ENCODE measurements around the gene VPS54.
"Not testable (repeated sequence)": the region's sequence is repeated elsewhere in the genome, so short reads cannot be mapped to it uniquely, and the experiment has no call there.

VPS54 gene

DNA sequence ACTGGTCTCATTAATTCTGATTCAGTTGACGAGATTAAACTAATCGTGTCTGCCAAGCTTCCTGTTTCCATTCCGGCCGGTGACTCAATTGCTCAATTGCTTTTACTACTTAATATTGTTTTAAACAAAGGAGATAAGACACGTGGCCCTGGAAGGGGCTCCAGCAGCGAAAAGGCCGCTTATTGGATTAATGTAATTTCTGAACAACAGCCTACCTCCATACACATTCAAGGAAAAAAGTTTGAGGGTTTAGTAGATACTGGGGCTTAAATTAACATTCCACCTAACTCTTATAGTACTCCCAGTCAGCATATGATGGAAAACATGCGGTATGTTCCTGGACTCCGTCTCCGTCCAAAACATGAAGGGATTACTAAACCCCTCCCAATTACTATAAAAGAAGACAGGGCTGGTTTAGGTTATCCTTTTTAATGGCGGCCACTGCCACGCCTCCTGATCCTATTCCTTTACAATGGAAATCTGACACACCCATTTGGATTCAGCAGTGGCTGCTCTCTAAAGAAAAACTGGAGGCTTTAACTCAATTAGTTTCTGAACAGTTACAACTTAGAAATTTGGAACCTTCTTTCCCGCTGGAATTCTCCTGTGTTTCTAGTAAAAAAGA is 27.1 kb downstream of the VPS54 start:
- no peak for DNase-seq

DNA sequence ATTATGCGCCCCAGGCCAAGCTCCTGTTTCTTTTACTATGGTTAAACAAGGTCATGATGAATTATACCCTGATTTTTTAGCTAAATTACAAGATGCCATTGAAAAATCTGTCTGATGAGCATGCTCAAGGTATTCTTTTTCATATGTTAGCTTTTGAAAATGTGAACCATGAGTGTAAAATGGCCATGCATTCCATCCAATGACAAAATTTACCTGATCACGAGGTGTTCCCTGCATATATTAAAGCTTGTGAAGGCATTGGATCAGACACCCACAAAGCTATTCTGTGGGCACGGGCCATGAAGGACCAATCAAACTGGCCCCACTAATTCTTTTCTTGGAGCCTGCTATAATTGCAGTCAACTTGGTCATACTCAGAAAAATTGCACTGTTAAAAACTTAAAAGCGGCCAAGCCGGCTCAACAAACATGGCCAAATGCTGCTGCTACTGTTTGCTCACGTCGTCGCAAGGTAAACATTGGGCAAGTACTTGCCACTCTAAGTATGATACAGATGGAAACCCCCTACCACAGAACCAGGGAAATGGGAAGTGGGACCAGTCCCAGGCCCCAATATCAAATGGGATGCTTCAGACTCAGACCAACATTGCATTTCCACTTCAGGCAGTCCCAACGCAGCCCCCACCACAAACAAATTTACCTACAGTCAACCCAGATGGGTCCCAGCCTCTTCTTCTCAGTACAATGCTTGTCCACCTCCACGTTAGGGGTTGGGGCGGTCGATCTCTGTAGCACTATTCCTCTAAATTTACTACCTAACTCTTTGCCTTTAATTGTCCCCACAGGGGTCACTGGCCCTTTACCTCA is 27.8 kb downstream of the VPS54 start:
- not testable (repeated sequence) for DNase-seq

DNA sequence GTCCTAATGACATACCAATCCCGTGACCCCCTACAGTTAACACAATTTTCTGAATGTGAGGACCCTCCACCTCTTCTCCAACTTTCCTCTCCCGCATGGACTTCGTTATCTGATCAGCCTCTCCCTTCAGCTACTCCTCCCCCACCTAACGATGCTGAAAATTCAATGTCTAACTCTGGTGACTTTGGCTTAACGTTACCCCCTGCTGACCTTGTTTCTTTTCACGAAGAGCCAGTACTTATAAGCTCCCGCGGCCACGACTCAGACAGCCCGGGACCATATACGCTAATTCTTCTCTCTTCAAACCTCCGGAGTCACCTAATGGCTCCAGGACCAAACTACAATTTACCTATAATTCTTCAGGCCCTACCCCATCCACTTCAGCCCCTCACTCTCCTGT is 29.2 kb downstream of the VPS54 start:
- no peak for DNase-seq

DNA sequence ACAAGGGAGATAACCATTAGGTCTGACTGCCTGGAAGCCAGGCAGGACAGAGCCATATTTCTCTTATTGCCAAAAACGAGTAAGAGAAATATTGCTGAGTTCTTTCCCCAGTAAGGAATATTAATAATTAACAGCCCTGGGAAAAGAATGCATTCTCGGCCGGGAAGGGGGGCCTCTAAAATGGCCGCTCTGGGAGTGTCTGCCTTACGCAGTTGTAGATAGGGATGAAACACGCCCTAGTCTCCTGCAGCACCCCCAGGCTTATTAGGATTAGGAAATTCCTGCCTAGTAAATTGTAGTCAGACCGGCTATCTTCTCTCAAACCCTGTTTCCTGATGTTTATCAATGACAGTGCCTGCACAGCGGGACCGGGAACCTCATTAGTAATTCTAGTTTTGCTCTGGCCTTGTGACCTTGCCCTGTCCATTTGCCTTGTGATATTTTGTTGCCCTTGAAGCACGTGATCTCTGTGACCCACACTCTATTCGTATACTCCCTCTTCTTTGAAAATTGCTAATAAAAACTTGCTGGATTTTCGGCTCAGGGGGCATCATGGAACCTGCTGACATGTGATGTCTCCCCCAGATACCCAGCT is 30.3 kb downstream of the VPS54 start:
- DNase-seq, result not testable (repeated sequence)

DNA sequence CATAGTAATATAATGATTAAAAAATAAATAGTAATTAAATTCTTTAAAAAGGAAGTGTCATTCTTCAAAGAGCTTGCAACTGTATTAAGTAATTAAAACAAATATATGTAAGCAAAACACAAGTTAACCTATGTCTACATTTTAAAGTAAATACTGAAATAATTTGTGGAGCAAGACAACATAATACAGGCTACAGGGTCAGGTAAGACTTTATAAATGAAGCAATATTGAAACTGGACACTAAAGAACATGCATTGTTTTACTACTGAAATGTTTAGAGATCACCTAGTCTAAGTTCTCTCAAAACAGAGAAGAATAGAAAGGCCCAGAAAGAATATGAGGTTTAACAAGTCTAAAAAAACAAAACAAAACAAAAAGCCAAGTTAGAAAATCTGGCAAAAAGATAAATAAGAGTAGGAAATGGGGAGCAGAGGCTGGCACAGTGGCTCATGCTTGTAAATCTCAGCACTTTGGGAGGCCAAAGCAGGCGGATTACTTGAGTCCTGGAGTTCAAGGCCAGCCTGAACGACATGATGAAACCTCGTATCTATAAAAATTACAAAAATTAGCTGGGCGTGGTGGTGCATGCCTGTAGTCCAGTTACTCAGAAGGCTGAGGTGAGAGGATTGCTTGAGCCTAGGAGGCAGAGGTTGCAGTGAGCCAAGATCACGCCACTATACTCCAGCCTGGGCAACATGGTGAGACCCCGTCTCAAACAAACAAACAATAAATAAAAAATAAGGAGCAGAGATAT is 34.4 kb downstream of the VPS54 start:
- DNase-seq, result no peak

DNA sequence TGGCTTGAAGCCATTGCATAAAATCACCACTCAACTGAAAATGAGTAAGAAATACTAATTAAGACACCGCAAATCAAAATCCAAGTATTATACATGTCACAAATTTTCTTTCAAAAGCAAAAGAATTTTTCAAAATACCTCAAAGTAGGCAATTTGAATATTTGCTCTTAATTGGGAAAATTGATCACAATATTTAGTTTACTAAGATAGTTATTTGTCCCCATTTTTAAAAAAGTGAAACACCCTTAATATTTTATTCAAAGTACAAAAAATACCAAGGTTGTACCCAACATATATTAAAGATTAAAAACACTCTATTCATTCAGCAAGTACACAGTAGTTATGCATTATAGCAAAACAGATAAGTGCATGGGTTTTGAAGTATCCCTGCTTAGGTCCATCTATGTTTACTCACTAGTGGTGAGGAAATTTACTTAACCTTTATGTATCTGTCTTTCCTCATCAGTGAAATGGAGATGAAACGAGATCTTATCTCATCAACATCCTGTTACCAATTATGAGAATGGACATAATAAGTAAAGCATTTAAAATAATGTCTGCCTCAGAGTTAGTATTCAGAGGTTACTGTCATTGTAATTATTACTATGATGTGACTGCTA is 35.1 kb downstream of the VPS54 start:
- no peak for DNase-seq

DNA sequence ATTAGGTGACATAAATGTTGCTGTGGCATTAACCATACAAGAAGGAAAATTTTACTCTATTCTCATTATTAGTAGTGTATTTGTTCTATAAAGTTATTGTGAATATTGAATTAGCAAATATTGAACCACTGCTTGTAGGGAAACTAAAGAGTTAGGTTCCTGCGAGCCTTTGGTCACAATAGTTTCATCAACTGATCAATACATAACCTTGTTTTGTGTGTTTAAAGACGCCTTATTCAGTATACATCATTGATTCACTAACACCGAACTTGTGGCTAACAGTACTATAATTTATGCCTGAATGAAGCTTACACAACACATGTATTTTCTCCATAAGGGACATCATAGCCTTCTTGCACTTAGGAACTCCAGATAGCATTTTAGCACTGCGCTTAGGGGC is 36.9 kb downstream of the VPS54 start:
- DNase-seq, result no peak

DNA sequence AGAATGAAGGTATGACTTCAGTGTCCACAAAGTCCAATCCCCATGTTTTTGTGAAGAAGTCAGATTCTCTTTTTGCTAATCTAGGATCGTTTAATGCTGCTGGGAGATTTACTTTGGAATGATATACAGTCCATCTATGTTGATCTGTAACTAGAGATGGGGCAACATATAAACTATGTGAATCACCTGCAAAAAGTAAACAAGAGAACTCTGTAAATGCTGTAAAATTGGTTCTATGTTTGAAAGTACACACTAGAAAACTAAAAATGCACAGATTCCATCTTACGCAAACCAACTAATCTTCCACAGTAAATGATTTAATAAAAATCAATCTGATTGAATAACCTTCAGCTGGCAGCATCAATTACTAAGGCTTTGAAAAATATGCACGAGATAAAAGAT is 37.5 kb downstream of the VPS54 start:
- DNase-seq, result no peak

DNA sequence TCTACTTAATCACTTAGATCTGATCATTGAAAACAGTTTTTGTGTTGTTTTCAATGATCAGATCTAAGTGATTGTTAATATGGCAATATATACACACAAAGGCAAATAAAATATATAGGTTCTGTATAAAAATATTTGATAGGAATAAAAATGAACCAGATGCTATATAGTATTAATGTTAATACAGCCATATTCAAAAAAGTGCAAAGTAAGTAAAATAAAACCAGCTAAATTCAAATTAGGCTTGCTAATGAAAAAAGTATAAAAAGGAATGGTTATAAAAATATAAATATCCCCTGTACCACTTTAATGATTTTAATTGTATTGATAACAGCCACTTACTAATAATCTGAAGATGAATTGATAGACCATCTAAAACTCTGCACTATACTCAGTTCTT is 38.4 kb downstream of the VPS54 start:
- no peak for DNase-seq

DNA sequence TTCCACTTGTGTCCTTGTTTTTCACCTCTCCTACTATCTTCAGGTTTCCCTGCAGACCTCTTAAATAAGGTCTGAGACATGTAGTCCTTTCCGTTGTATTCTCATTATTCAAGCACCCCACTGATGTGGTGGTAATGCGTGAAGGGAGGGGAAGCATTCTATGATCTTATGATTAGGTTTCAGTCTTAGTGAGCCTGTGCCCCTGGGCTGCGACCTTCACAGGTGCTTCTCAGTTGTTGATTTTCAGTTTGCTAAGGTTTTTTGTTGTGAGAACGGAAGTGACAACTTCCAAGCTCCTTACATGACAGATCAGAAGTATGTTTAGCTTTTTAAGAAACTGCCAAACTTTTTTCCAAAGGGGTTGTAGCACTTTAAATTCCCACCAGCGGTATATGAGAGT is 41.3 kb downstream of the VPS54 start:
- DNase-seq, result no peak

DNA sequence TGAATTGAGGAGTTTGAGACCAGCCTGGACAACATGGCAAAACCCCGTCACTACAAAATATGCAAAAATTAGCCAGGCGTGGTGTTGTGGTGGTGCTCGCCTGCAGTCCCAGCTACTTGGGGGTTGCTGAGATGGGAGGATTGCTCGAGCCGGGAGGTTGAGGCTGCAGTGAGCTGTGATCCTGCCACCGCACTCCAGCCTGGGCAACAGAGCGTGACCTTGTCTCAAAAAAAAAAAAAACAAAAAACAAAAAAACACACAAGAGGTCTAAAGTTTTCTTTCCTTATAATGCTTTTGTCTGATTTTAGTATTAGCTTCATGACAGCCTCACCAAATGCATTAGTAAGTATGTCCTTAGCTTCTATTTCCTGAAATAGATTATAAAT is 43.1 kb downstream of the VPS54 start:
- DNase-seq, result no peak

DNA sequence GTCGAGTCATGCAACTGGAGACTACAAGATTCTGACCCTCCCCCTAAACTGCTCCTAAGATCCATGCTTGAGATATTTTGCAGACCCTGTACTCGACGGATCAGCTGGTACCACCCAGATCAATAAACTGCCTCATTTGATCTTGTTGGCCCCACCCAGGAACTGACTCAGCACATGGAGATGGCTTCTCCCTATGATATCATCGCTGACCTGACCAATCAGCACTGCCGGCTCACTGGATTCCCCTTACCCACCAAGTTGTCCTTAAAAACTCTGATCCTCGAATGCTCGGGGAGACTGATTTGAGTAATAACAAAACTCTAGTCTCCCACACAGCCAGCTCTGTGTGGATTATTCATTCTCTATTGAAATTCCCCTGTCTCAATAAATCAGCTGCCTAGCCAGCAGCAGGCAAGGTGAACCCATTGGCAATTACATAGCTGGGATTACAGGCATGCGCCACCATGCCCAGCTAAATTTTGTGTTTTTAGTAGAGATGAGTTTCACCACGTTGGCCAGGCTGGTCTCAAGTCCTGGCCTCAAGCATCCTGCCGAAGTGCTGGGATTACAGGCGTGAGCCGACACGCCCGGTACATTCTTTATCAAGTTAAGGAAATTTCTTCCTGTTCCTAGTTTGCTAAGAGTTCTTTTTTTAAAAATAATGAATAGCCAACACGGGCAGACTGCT is 43.6 kb downstream of the VPS54 start:
- no peak for DNase-seq

DNA sequence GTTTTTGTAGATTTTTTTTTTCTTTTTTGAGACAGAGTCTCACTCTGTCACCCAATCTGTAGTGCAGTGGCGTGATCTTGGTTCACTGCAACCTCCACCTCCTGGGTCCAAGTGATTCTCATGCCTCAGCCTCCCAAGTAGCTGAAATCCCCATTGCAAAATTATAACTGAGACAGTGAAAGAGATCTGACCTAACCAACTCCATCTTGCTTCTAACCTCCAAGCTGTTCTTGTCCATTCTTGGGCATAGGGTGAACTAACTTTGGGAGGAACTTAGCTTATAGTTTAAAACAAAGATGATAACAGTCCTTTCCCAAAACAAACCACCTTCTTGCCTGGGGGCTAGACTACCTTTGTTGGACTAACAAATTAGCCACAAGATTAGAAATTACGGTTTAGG is 44.2 kb downstream of the VPS54 start:
- not testable (repeated sequence) for DNase-seq

DNA sequence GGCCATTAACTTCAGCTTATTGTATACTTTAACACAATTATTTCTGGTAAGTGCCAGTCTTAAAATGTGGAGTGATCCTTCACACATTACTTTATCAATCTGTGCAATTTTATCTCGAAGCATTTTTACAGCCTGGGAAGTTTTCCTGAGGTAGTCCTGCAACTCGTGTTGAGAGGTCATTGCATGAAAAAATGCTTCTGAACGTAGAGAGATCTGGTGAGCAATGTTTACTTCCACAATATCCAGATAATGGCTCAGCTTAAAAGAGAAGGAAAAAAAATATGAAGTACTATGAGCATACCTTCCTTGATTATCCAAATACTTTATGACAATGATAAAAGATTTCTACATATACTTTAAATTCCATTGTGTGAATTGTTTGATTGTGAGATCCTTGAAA is 57.0 kb downstream of the VPS54 start:
- no peak for DNase-seq

DNA sequence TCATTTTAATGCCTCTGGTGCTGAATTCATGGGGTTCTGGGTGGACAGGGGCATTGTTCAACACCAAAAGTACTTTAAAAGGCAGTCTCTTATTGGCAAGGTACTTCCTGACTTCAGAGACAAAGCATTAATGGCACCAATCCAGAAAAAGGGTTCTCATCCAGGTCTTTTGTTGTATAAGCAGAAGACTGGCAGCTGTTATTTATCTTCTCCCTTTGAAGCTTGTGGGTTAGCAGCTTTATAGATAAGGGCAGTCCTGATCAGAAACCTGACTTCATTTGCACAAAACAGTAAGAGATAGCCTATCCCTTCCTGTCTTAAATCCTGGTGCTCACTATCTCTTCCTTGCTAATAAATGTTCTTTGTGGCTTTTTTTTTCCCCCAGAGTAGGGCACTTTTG is 68.8 kb downstream of the VPS54 start:
- DNase-seq, result no peak

DNA sequence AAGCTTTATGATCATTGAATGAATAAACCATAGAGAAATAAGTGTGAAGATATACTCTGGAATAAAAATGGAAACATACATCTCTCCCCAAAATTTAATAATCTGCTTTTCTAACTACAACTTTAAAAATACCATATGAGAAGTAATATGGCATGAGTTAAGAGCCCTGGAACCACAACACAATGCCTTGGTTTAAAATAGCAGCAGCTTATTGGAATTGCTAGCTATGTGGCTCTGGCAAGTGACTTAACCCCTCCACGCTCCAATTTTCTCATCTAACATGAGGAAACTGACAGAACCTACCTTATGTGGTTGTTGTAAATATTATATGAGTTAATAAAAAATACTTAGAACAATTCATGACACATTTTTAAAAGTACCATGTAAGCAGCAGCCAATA is 76.4 kb downstream of the VPS54 start:
- DNase-seq, result no peak

DNA sequence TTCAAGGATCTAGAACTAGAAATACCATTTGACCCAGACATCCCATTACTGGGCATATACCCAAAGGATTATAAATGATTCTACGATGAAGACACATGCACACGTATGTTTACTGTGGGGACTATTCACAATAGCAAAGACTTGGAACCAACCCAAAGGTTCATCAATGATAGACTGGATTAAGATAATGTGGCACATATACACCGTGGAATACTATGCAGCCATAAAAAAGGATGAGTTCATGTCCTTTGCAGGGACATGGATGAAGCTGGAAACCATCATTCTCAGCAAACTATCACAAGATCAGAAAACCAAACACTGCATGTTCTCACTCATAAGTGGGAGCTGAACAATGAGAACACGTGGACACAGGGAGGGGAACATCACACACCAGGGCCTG is 87.1 kb downstream of the VPS54 start:
- DNase-seq, result not testable (repeated sequence)

DNA sequence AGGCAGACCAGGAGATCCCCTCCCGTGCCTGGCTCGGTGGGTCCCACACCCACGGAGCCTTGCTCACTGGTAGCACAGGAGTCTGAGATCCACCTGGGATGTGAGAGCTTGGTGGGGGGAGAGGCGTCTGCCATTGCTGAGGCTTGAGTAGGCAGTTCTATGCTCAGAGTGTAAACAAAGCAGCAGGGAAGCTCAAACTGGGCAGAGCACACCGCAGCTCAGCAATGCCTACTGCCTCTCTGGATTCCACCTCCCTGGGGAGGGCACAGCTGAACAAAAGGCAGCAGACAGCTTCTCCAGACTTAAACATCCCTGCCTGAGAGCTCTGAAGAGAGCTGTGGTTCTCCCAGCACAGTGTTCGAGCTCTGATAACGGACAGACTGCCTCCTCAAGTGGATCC is 92.4 kb downstream of the VPS54 start:
- no peak for DNase-seq

DNA sequence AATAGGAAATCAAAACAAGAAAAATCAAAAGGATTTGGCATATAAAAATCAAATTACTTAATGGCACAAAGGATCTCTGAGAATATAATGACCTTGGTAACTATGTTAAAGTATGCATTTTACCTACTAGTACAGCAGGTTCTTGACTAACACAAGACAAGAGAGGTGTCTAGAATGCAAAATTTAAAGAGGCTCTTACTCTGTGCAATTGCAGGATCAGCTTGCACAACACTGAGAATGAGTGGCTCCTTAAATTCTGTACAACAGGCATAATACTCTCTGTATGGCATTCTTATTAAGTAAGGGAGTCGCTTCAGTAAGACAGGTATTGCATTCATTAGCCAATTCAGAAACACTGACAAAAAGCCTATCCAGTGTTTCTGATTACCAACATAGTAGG is 104.9 kb downstream of the VPS54 start:
- DNase-seq, result no peak

DNA sequence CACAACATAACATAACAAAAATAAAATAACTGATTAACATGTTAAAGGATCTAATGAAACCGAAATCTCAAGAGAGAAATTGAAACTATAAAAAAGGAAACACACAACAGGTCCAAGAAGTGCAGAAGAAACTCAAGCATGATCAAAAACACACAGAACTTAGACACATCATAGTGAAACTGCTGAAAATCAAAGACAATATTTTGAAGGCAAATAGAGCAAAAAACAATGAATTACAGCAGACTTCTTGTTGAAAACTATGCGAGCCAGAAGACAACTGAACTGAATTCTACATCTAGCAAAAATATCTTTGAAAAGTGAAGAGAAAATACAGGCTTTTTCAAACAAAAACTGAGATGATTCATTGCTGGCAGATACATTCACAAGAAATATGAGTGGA is 116.2 kb downstream of the VPS54 start:
- DNase-seq, result no peak

DNA sequence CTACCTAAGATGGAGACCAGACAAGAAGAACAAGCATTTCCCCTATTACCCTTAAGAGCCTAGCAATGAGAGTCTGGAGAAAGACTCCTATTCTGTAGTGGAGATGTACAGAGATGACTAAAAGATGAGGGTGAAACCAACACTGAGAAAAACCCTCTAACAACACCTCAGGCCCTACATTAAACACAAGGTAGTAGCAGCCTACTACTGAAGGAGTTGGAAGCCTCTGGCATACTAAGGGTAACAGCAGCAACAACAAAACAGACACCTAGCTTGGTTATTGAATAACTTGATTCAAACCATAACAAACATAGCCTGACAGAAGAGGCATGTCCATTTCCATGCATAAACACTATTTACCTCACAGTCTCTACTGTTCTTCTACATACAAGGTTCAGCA is 117.1 kb downstream of the VPS54 start:
- no peak for DNase-seq

DNA sequence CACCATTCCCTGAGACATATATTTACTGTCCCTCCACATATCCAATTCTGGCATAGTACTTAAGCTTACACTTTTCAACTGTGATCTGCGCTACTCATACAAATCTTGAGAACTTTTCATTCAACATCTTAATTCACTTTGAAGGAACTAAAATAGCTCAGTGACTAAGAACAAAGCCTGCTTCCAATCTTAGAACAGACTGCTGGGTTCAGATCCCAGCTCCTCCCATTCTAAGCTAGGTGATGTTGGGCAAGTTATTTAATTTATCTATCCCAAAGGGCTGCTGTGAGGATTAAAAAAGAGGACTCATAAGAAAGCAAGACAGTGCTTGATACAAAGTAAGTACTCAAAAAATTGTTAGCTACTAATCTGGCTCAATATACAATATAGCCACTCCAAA is 119.6 kb downstream of the VPS54 start:
- DNase-seq, result no peak

DNA sequence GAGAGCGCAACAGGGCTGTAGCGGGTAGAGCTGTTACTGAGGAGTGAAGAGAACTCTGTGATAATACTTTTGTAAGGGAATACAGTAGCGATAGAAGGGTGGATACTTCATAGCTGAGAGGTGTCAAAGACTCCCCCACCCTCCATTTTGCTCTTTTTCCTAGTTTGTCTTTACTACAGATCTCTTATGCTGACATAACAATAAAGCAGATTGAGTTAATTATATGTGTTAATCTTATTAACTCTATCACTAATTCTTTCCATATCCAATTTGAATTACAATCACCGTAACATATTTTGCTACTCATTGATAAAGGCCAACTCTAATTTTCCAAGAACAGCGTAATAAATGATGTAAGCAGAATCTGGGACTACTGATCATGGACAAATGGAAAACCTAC is 120.4 kb downstream of the VPS54 start:
- DNase-seq, result no peak
